ENCODE measurements around the gene TOM1L2. TPM values are rescaled to one million over a fixed set of nuclear protein-coding genes. Genes with fewer than 3 reads are reported as not detected.
"Not testable (repeated sequence)": the region's sequence is repeated elsewhere in the genome, so short reads cannot be mapped to it uniquely, and the experiment has no call there.

Gene TOM1L2
- total and polyA plus RNA-seq, 8 donors: 51.2 to 71.2 (median 57.4) TPM

DNA sequence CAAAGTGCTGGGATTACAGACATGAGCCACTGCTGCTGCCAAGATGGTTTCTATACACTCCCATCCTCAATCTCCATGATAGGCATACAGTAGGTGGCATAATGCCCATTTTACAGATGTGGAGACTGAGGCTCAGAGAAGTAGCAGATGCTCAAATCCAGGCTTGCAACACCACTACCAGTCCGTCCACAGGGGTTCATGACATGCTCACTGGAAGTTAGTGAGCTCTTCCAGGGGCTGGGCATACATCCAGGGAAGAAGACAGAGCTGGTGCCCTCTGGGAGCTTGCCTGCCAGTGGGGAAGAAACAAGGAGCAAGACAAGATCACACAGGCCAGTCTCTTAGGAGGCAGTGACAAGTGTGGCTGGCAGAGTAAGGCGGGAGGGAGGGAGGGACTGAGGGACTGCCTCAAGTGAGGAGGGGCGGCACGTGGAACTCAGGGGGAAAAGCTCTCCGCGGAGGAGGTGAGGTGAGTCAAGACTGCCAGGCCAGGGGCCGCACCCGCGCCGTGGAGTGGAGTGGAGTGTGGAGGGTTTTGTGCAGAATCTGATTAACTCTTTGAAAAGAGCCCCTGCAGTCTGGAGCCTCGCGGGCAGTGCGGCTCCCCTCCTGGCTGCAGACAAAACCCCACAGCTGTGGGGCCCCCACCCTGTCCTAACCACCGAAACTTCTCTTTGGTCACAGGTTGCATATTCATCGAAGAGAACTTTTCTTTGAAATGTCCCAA is 163.3 kb downstream of the TOM1L2 start:
- Histone ChIP-seq H3K27ac (no peak overlapping the region), H3K4me3 (no peak overlapping the region), H3K4me1 (peaks cover 12 to 18% of the 10 kb centered on the region in 2 donors), H3K9me3 (no peaks in the 10 kb centered on the region), H3K27me3 (no peaks in the 10 kb centered on the region), H3K36me3 (peaks cover 0 to 72% of the 10 kb centered on the region in 2 donors)
- intact Hi-C loops (cut with DNase I): no loop called here
- ATAC-seq (peak; percentile 2), DNase-seq (no peak)
- no peak for TF ChIP-seq CTCF (IDR thresholded peaks at IDR 0.05)

DNA sequence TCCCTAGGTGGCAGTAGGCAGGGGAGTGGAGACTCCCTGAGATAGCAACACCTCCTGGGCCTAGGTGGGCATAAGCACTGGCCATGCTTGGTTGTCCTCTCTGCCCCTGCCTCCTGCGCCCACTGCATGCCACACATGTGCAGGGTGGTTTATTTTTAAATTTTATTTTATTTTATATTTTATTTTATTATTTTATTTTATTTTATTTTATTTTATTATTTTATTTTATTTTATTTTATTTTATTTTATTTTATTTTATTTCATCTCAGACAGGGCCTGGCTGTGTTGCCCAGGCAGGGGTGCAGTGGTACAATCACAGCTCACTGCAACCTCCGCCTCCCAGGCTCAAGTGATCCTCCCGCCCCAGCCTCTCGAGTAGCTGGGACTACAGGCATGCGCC is 164.0 kb downstream of the TOM1L2 start:
- H3K9me3 ChIP-seq; intact Hi-C loops (cut with DNase I); ATAC-seq; DNase-seq; H3K27ac ChIP-seq; H3K4me3 ChIP-seq; H3K27me3 ChIP-seq: not testable (repeated sequence)
- H3K4me1 ChIP-seq: peaks cover 12 to 18% of the 10 kb centered on the region in 2 donors
- peaks cover 0 to 71% of the 10 kb centered on the region in 2 donors for H3K36me3 ChIP-seq

DNA sequence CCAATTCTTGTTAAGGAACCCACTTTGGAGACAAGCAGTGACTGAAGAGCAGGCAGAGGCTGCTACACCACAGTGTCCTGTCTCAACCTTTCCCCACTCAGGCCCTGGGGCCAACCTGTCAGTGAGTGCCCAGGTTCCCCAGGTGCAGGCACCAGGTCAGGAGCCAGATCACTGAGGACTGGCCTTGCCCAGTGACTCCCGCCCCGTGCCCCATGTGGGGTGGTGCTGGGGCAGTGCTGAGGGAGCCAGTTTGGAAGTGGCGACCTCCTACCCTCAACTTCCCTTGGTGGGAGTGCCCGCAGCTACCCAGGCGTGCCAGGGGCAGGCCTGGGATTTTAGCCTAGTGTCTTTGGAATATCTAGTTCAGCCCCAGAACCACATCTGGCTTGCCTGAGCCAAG is 164.8 kb downstream of the TOM1L2 start:
- H3K4me1 ChIP-seq: peaks cover 12 to 15% of the 10 kb centered on the region in 2 donors
- H3K36me3 ChIP-seq: peaks cover 0 to 63% of the 10 kb centered on the region in 2 donors
- ATAC-seq (no peak), DNase-seq (no peak)
- intact Hi-C loops (cut with DNase I): no loop called here
- no peaks in the 10 kb centered on the region for H3K27me3 ChIP-seq
- TF ChIP-seq CTCF (IDR thresholded peaks at IDR 0.05): no peak
- no peak overlapping the region for H3K27ac ChIP-seq
- H3K9me3 ChIP-seq: no peaks in the 10 kb centered on the region
- H3K4me3 ChIP-seq: no peak overlapping the region

GRCh38 chr17:17806611-17807274 is 165.5 kb downstream of the TOM1L2 start:
- no peak for TF ChIP-seq CTCF (IDR thresholded peaks at IDR 0.05)
- Histone ChIP-seq H3K4me1 (peaks cover 6 to 8% of the 10 kb centered on the region in 2 donors), H3K27ac (no peak overlapping the region), H3K4me3 (no peak overlapping the region), H3K36me3 (peaks cover 0 to 62% of the 10 kb centered on the region in 2 donors), H3K9me3 (no peaks in the 10 kb centered on the region), H3K27me3 (no peaks in the 10 kb centered on the region)
- DNase-seq (no peak), ATAC-seq (no peak)
- intact Hi-C loops (cut with DNase I): no loop called here

- Histone ChIP-seq H3K4me1 (peaks cover 5 to 6% of the 10 kb centered on the region in 2 donors), H3K27me3 (no peaks in the 10 kb centered on the region), H3K4me3 (no peak overlapping the region), H3K36me3 (peaks cover 0 to 61% of the 10 kb centered on the region in 2 donors), H3K9me3 (no peaks in the 10 kb centered on the region), H3K27ac (no peak overlapping the region)
- no peak for ATAC-seq
- intact Hi-C loops (cut with DNase I): no loop called here
- no peak for DNase-seq
- TF ChIP-seq CTCF (IDR thresholded peaks at IDR 0.05): no peak
Observed at GRCh38 chr17:17806035-17806434, 166.2 kb downstream of the TOM1L2 start.
